ENCODE measurements around the gene DRC7.

DRC7 gene

GRCh38 chr16:57699899-57700298, 5.3 kb downstream of the DRC7 start:
- Histone ChIP-seq H3K36me3 (ENCODE audit: control insufficient read depth, low read length) (no peaks in the 10 kb centered on the region), H3K27ac (ENCODE audit: low read depth, low read length) (no peak overlapping the region), H3F3A (ENCODE audit: control insufficient read depth, insufficient read depth) (no peaks in the 10 kb centered on the region), H3K4me1 (ENCODE audit: control insufficient read depth, low read length) (peaks cover 5% of the 10 kb centered on the region), H3K9me3 (ENCODE audit: control insufficient read depth, insufficient read depth, low read length) (no peaks in the 10 kb centered on the region), H4K20me1 (ENCODE audit: control insufficient read depth, insufficient read depth, low read depth, low read length) (no peaks in the 10 kb centered on the region), H3K9me2 (replicated peaks; ENCODE audit: control insufficient read depth, low read length) (no peaks in the 10 kb centered on the region), H3K4me2 (ENCODE audit: low read length) (no peak overlapping the region), H3K79me2 (ENCODE audit: control insufficient read depth, low read length) (no peaks in the 10 kb centered on the region), H3K27me3 (ENCODE audit: control insufficient read depth, low read length) (no peaks in the 10 kb centered on the region), H3K4me3 (ENCODE audit: low read length) (no peak overlapping the region)
- TF ChIP-seq EZH2phosphoT487 (IDR thresholded peaks at IDR 0.05; ENCODE audit: borderline replicate concordance, low read length) = no peak
- TF ChIP-seq, protein P1, sequence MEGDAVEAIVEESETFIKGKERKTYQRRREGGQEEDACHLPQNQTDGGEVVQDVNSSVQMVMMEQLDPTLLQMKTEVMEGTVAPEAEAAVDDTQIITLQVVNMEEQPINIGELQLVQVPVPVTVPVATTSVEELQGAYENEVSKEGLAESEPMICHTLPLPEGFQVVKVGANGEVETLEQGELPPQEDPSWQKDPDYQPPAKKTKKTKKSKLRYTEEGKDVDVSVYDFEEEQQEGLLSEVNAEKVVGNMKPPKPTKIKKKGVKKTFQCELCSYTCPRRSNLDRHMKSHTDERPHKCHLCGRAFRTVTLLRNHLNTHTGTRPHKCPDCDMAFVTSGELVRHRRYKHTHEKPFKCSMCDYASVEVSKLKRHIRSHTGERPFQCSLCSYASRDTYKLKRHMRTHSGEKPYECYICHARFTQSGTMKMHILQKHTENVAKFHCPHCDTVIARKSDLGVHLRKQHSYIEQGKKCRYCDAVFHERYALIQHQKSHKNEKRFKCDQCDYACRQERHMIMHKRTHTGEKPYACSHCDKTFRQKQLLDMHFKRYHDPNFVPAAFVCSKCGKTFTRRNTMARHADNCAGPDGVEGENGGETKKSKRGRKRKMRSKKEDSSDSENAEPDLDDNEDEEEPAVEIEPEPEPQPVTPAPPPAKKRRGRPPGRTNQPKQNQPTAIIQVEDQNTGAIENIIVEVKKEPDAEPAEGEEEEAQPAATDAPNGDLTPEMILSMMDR (IDR thresholded peaks at IDR 0.05; ENCODE audit: low read depth, low read length, poor library complexity, severe bottlenecking) = no peak

- Histone ChIP-seq H3K4me2 (ENCODE audit: low read length) (no peak overlapping the region), H3K9me2 (replicated peaks; ENCODE audit: control insufficient read depth, low read length) (no peaks in the 10 kb centered on the region), H4K20me1 (ENCODE audit: control insufficient read depth, insufficient read depth, low read depth, low read length) (no peaks in the 10 kb centered on the region), H3K4me1 (ENCODE audit: control insufficient read depth, low read length) (no peaks in the 10 kb centered on the region), H3K9me3 (ENCODE audit: control insufficient read depth, insufficient read depth, low read length) (no peaks in the 10 kb centered on the region), H3K36me3 (ENCODE audit: control insufficient read depth, low read length) (no peaks in the 10 kb centered on the region), H3K4me3 (ENCODE audit: low read length) (no peak overlapping the region), H3K27me3 (ENCODE audit: control insufficient read depth, low read length) (no peaks in the 10 kb centered on the region), H3F3A (ENCODE audit: control insufficient read depth, insufficient read depth) (no peaks in the 10 kb centered on the region), H3K27ac (ENCODE audit: low read depth, low read length) (no peak overlapping the region), H3K79me2 (ENCODE audit: control insufficient read depth, low read length) (no peaks in the 10 kb centered on the region)
- TF ChIP-seq EZH2phosphoT487 (IDR thresholded peaks at IDR 0.05; ENCODE audit: borderline replicate concordance, low read length) = no peak
- TF ChIP-seq, protein P1 (IDR thresholded peaks at IDR 0.05; ENCODE audit: low read depth, low read length, poor library complexity, severe bottlenecking) = no peak
Observed at GRCh38 chr16:57700781-57701551, 6.4 kb downstream of the DRC7 start.

- no peaks in the 10 kb centered on the region for H3F3A ChIP-seq (ENCODE audit: control insufficient read depth, insufficient read depth)
- H3K27ac ChIP-seq (ENCODE audit: low read depth, low read length) = no peak overlapping the region
- no peaks in the 10 kb centered on the region for H3K36me3 ChIP-seq (ENCODE audit: control insufficient read depth, low read length)
- no peaks in the 10 kb centered on the region for H3K9me2 ChIP-seq (replicated peaks; ENCODE audit: control insufficient read depth, low read length)
- no peaks in the 10 kb centered on the region for H4K20me1 ChIP-seq (ENCODE audit: control insufficient read depth, insufficient read depth, low read depth, low read length)
- no peak overlapping the region for H3K4me2 ChIP-seq (ENCODE audit: low read length)
- H3K79me2 ChIP-seq (ENCODE audit: control insufficient read depth, low read length) = no peaks in the 10 kb centered on the region
- no peaks in the 10 kb centered on the region for H3K9me3 ChIP-seq (ENCODE audit: control insufficient read depth, insufficient read depth, low read length)
- H3K27me3 ChIP-seq (ENCODE audit: control insufficient read depth, low read length) = no peaks in the 10 kb centered on the region
- H3K4me3 ChIP-seq (ENCODE audit: low read length) = no peak overlapping the region
- TF ChIP-seq EZH2phosphoT487 (IDR thresholded peaks at IDR 0.05; ENCODE audit: borderline replicate concordance, low read length) = no peak
- TF ChIP-seq, protein P1 (IDR thresholded peaks at IDR 0.05; ENCODE audit: low read depth, low read length, poor library complexity, severe bottlenecking) = no peak
- no peaks in the 10 kb centered on the region for H3K4me1 ChIP-seq (ENCODE audit: control insufficient read depth, low read length)
Observed at GRCh38 chr16:57701759-57702371, 7.3 kb downstream of the DRC7 start.

Data from DOHH2 (cell line).